HG02840 (cell line): Measurements from ENCODE around the gene SLC1A7.

Experiments used
- ATAC-seq: cut with Tn5 transposase; IDR thresholded peaks from one replicate; pipeline ENCODE4 v1.9.1; 2021; ENCODE audit warnings: mild to moderate bottlenecking, moderate library complexity, moderate number of reproducible peaks; ENCODE audit not compliant: unreplicated experiment, low FRiP score

The SLC1A7 gene

GRCh38 chr1:53134961-53135734, 7.3 kb downstream of the SLC1A7 start:
- no peak for ATAC-seq

- ATAC-seq, result no peak
Observed at GRCh38 chr1:53134042-53134485, 8.4 kb downstream of the SLC1A7 start.

GRCh38 chr1:53133261-53134041, 9.0 kb downstream of the SLC1A7 start:
- no peak for ATAC-seq

GRCh38 chr1:53132176-53132575, 10.3 kb downstream of the SLC1A7 start:
- ATAC-seq, result no peak

- no peak for ATAC-seq
Observed at GRCh38 chr1:53131590-53131938, 10.9 kb downstream of the SLC1A7 start.

- ATAC-seq, result no peak
Observed at GRCh38 chr1:53130878-53131589, 11.4 kb downstream of the SLC1A7 start.

GRCh38 chr1:53130598-53130877, 11.9 kb downstream of the SLC1A7 start:
- no peak for ATAC-seq

GRCh38 chr1:53129891-53130597, 12.4 kb downstream of the SLC1A7 start:
- no peak for ATAC-seq

- ATAC-seq, result no peak
Observed at GRCh38 chr1:53128401-53128800, 14.0 kb downstream of the SLC1A7 start.

GRCh38 chr1:53127546-53127945, 14.9 kb downstream of the SLC1A7 start:
- no peak for ATAC-seq

GRCh38 chr1:53126495-53126894, 15.9 kb downstream of the SLC1A7 start:
- ATAC-seq, result no peak

- ATAC-seq, result no peak
Observed at GRCh38 chr1:53125623-53126360, 16.6 kb downstream of the SLC1A7 start.

- no peak for ATAC-seq
Observed at GRCh38 chr1:53125122-53125521, 17.3 kb downstream of the SLC1A7 start.

- ATAC-seq, result no peak
Observed at GRCh38 chr1:53123453-53124140, 18.8 kb downstream of the SLC1A7 start.

- ATAC-seq, result no peak
Observed at GRCh38 chr1:53122961-53123413, 19.5 kb downstream of the SLC1A7 start.

- no peak for ATAC-seq
Observed at GRCh38 chr1:53122201-53122885, 20.1 kb downstream of the SLC1A7 start.

GRCh38 chr1:53121319-53122172, 20.9 kb downstream of the SLC1A7 start:
- no peak for ATAC-seq

- no peak for ATAC-seq
Observed at GRCh38 chr1:53120659-53121058, 21.8 kb downstream of the SLC1A7 start.
